ENCODE measurements around the gene GNAS.

DNA sequence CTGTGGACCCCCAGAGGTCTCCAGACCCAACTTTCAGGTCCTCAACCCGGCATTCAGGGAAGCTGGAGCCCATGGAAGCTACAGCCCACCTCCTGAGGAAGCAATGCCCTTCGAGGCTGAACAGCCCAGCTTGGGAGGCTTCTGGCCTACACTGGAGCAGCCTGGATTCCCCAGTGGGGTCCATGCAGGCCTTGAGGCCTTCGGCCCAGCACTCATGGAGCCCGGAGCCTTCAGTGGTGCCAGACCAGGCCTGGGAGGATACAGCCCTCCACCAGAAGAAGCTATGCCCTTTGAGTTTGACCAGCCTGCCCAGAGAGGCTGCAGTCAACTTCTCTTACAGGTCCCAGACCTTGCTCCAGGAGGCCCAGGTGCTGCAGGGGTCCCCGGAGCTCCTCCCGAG is 950 bp downstream of the GNAS start:
- TF ChIP-seq, protein P1, sequence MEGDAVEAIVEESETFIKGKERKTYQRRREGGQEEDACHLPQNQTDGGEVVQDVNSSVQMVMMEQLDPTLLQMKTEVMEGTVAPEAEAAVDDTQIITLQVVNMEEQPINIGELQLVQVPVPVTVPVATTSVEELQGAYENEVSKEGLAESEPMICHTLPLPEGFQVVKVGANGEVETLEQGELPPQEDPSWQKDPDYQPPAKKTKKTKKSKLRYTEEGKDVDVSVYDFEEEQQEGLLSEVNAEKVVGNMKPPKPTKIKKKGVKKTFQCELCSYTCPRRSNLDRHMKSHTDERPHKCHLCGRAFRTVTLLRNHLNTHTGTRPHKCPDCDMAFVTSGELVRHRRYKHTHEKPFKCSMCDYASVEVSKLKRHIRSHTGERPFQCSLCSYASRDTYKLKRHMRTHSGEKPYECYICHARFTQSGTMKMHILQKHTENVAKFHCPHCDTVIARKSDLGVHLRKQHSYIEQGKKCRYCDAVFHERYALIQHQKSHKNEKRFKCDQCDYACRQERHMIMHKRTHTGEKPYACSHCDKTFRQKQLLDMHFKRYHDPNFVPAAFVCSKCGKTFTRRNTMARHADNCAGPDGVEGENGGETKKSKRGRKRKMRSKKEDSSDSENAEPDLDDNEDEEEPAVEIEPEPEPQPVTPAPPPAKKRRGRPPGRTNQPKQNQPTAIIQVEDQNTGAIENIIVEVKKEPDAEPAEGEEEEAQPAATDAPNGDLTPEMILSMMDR (conservative IDR thresholded peaks at IDR 0.05): no peak
- no peak for TF ChIP-seq ZFX (IDR thresholded peaks at IDR 0.05)

Measured in C4-2B (cell line).